ENCODE measurements around the gene KRTAP22-2.

Gene KRTAP22-2

GRCh38 chr21:30590297-30590696 is at the start of gene KRTAP22-2:
TSS of gene KRTAP22-2 (minus strand) at chr21:30590397.
- in situ Hi-C loops (cut with MboI; ENCODE audit: low sequenced_read_pairs): no loop called here

GRCh38 chr21:30638686-30639085 is 48.5 kb upstream of the KRTAP22-2 start:
- in situ Hi-C loops (cut with MboI; ENCODE audit: low sequenced_read_pairs): no loop called here

- in situ Hi-C loops (cut with MboI; ENCODE audit: low sequenced_read_pairs): no loop called here
Observed at GRCh38 chr21:30634906-30635305, 44.7 kb upstream of the KRTAP22-2 start, which contains the start of gene KRTAP20-2. TSS of gene KRTAP20-2 (plus strand) at chr21:30635206. CDS start at chr21:30635264, 58 bp downstream.

GRCh38 chr21:30629200-30629599 is 39.0 kb upstream of the KRTAP22-2 start:
- in situ Hi-C loops (cut with MboI; ENCODE audit: low sequenced_read_pairs): no loop called here

- in situ Hi-C loops (cut with MboI; ENCODE audit: low sequenced_read_pairs): no loop called here
Observed at GRCh38 chr21:30628109-30628508, 37.9 kb upstream of the KRTAP22-2 start.

- in situ Hi-C loops (cut with MboI; ENCODE audit: low sequenced_read_pairs): no loop called here
Observed at GRCh38 chr21:30625449-30626165, 35.4 kb upstream of the KRTAP22-2 start.

GRCh38 chr21:30623362-30623761 is 33.2 kb upstream of the KRTAP22-2 start:
- in situ Hi-C loops (cut with MboI; ENCODE audit: low sequenced_read_pairs): no loop called here

- in situ Hi-C loops (cut with MboI; ENCODE audit: low sequenced_read_pairs): no loop called here
Observed at GRCh38 chr21:30620522-30620921, 30.3 kb upstream of the KRTAP22-2 start, which contains the start of gene KRTAP20-4. TSS of gene KRTAP20-4 (plus strand) at chr21:30620627.

GRCh38 chr21:30620080-30620479 is 29.9 kb upstream of the KRTAP22-2 start:
- in situ Hi-C loops (cut with MboI; ENCODE audit: low sequenced_read_pairs): no loop called here

GRCh38 chr21:30616125-30616524 is 25.9 kb upstream of the KRTAP22-2 start, which contains the start of gene KRTAP20-1:
TSS of gene KRTAP20-1 (plus strand) at chr21:30616425. CDS start at chr21:30616455, 30 bp downstream.
- in situ Hi-C loops (cut with MboI; ENCODE audit: low sequenced_read_pairs): no loop called here

- in situ Hi-C loops (cut with MboI; ENCODE audit: low sequenced_read_pairs): no loop called here
Observed at GRCh38 chr21:30615199-30615598, 25.0 kb upstream of the KRTAP22-2 start.

- in situ Hi-C loops (cut with MboI; ENCODE audit: low sequenced_read_pairs): no loop called here
Observed at GRCh38 chr21:30613836-30614235, 23.6 kb upstream of the KRTAP22-2 start, which contains the start of gene KRTAP6-1. TSS of gene KRTAP6-1 (minus strand) at chr21:30613930. CDS start at chr21:30613904, 26 bp downstream.

- in situ Hi-C loops (cut with MboI; ENCODE audit: low sequenced_read_pairs): no loop called here
Observed at GRCh38 chr21:30612132-30612531, 21.9 kb upstream of the KRTAP22-2 start.

GRCh38 chr21:30605968-30606367 is 15.8 kb upstream of the KRTAP22-2 start:
- in situ Hi-C loops (cut with MboI; ENCODE audit: low sequenced_read_pairs): no loop called here

- in situ Hi-C loops (cut with MboI; ENCODE audit: low sequenced_read_pairs): no loop called here
Observed at GRCh38 chr21:30600787-30601186, 10.6 kb upstream of the KRTAP22-2 start, which contains the start of gene KRTAP22-1. TSS of gene KRTAP22-1 (plus strand) at chr21:30601087.

GRCh38 chr21:30598802-30599201 is 8.6 kb upstream of the KRTAP22-2 start, which contains the start of gene KRTAP6-2:
TSS of gene KRTAP6-2 (minus strand) at chr21:30598902. CDS start at chr21:30598874, 28 bp downstream.
- in situ Hi-C loops (cut with MboI; ENCODE audit: low sequenced_read_pairs): no loop called here

- in situ Hi-C loops (cut with MboI; ENCODE audit: low sequenced_read_pairs): no loop called here
Observed at GRCh38 chr21:30592140-30592539, 1.9 kb upstream of the KRTAP22-2 start, which contains the start of gene KRTAP6-3. TSS of gene KRTAP6-3 (plus strand) at chr21:30592440. CDS start at chr21:30592446, 6 bp downstream.

- in situ Hi-C loops (cut with MboI; ENCODE audit: low sequenced_read_pairs): no loop called here
Observed at GRCh38 chr21:30582870-30583269, 7.3 kb downstream of the KRTAP22-2 start.

- in situ Hi-C loops (cut with MboI; ENCODE audit: low sequenced_read_pairs): no loop called here
Observed at GRCh38 chr21:30580132-30580531, 10.1 kb downstream of the KRTAP22-2 start.

- in situ Hi-C loops (cut with MboI; ENCODE audit: low sequenced_read_pairs): no loop called here
Observed at GRCh38 chr21:30579346-30579745, 10.9 kb downstream of the KRTAP22-2 start.

GRCh38 chr21:30577766-30578165 is 12.4 kb downstream of the KRTAP22-2 start:
- in situ Hi-C loops (cut with MboI; ENCODE audit: low sequenced_read_pairs): no loop called here

GRCh38 chr21:30567617-30568016 is 22.6 kb downstream of the KRTAP22-2 start:
- in situ Hi-C loops (cut with MboI; ENCODE audit: low sequenced_read_pairs): no loop called here

Data from HL-60/S4 treated with retinoic acid at 250 ng/mL for 4 days and 3 days (cell line).